ENCODE measurements around the gene OXT. TPM values are rescaled to one million over a fixed set of nuclear protein-coding genes. Genes with fewer than 3 reads are reported as not detected.

Gene OXT
- total RNA-seq, 1 donor from 2014 or later: not detected

GRCh38 chr20:3092611-3093379 lies 21.4 kb downstream of the OXT start:
- no peak for DNase-seq
- TF ChIP-seq CTCF (IDR thresholded peaks at IDR 0.05; ENCODE audit: borderline replicate concordance): no peak
- intact Hi-C loops (cut with micrococcal nuclease): no loop called here
- Histone ChIP-seq H3K9me3 (replicated peaks) (no peaks in the 10 kb centered on the region), H3K27ac (replicated peaks) (no peak overlapping the region), H3K4me3 (peak overlapping the region; percentile 58), H3K36me3 (no peaks in the 10 kb centered on the region), H3K27me3 (ENCODE audit: low read depth) (peaks cover 53% of the 10 kb centered on the region), H3K4me1 (peaks cover 9% of the 10 kb centered on the region)

- H3K4me1 ChIP-seq: peaks cover 9% of the 10 kb centered on the region
- no peaks in the 10 kb centered on the region for H3K36me3 ChIP-seq
- H3K27ac ChIP-seq (replicated peaks): no peak overlapping the region
- DNase-seq: no peak
- peaks cover 53% of the 10 kb centered on the region for H3K27me3 ChIP-seq (ENCODE audit: low read depth)
- no peak for TF ChIP-seq CTCF (IDR thresholded peaks at IDR 0.05; ENCODE audit: borderline replicate concordance)
- no peaks in the 10 kb centered on the region for H3K9me3 ChIP-seq (replicated peaks)
- H3K4me3 ChIP-seq: no peak overlapping the region
- intact Hi-C loops (cut with micrococcal nuclease): no loop called here
Observed at GRCh38 chr20:3093861-3094361, 22.5 kb downstream of the OXT start.

GRCh38 chr20:3094848-3095629 lies 23.6 kb downstream of the OXT start:
- H3K36me3 ChIP-seq: no peaks in the 10 kb centered on the region
- no peak overlapping the region for H3K4me3 ChIP-seq
- DNase-seq: no peak
- no peaks in the 10 kb centered on the region for H3K9me3 ChIP-seq (replicated peaks)
- TF ChIP-seq CTCF (IDR thresholded peaks at IDR 0.05; ENCODE audit: borderline replicate concordance): no peak
- intact Hi-C loops (cut with micrococcal nuclease): no loop called here
- no peak overlapping the region for H3K27ac ChIP-seq (replicated peaks)
- H3K4me1 ChIP-seq: peaks cover 9% of the 10 kb centered on the region
- H3K27me3 ChIP-seq (ENCODE audit: low read depth): peaks cover 53% of the 10 kb centered on the region

GRCh38 chr20:3100480-3100879 lies 29.1 kb downstream of the OXT start:
- no peak for TF ChIP-seq CTCF (IDR thresholded peaks at IDR 0.05; ENCODE audit: borderline replicate concordance)
- no peaks in the 10 kb centered on the region for H3K4me1 ChIP-seq
- intact Hi-C loops (cut with micrococcal nuclease): no loop called here
- no peaks in the 10 kb centered on the region for H3K9me3 ChIP-seq (replicated peaks)
- peaks cover 6% of the 10 kb centered on the region for H3K27me3 ChIP-seq (ENCODE audit: low read depth)
- no peak for DNase-seq
- H3K4me3 ChIP-seq: no peak overlapping the region
- H3K27ac ChIP-seq (replicated peaks): no peak overlapping the region
- no peaks in the 10 kb centered on the region for H3K36me3 ChIP-seq

- no peaks in the 10 kb centered on the region for H3K36me3 ChIP-seq
- no peak for TF ChIP-seq CTCF (IDR thresholded peaks at IDR 0.05; ENCODE audit: borderline replicate concordance)
- H3K4me1 ChIP-seq: no peaks in the 10 kb centered on the region
- peaks cover 6% of the 10 kb centered on the region for H3K27me3 ChIP-seq (ENCODE audit: low read depth)
- intact Hi-C loops (cut with micrococcal nuclease): no loop called here
- H3K9me3 ChIP-seq (replicated peaks): no peaks in the 10 kb centered on the region
- H3K4me3 ChIP-seq: no peak overlapping the region
- H3K27ac ChIP-seq (replicated peaks): no peak overlapping the region
- no peak for DNase-seq
Observed at GRCh38 chr20:3101251-3101650, 29.8 kb downstream of the OXT start.

Measured in left ventricle myocardium inferior (tissue), 1 donor.